HG02943 (cell line): ENCODE results near the gene PI4KA.
"Not testable (repeated sequence)": the region's sequence is repeated elsewhere in the genome, so short reads cannot be mapped to it uniquely, and the experiment has no call there.

Experiments
- ATAC-seq: cut with Tn5 transposase; IDR thresholded peaks from one replicate; pipeline ENCODE4 v1.9.1; 2021; ENCODE audit warnings: mild to moderate bottlenecking, low read depth, moderate library complexity; ENCODE audit not compliant: unreplicated experiment

The PI4KA gene

DNA sequence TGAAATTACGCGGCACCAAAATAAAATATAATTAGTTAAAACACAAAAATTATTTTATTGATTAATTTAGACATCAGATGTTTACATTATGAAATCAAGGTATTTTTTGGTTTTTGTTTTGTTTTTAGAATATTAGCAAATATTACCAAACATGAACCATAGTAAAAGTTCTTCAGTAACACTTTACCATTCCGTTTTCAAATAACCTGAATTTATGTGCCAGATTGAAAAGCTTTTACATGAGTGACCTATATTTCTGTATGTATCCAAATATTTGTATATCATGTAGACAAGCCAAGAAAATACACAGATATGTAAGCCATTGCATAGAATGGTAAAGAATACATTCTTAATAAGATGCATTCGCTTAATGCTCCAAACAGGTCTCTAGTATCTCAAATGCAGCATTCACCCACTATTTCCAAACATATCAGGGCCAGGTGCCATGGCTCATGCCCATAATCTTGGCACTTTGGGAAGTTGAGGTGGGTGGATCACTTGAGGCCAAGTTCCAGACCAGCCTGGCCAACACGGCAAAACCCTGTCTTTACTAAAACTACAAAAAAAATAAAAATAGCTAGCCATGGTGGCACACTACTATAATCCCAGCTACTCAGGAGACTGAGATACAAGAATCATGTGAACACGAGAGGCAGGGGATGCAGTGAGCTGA lies 187.1 kb downstream of the PI4KA start:
- no peak for ATAC-seq

DNA sequence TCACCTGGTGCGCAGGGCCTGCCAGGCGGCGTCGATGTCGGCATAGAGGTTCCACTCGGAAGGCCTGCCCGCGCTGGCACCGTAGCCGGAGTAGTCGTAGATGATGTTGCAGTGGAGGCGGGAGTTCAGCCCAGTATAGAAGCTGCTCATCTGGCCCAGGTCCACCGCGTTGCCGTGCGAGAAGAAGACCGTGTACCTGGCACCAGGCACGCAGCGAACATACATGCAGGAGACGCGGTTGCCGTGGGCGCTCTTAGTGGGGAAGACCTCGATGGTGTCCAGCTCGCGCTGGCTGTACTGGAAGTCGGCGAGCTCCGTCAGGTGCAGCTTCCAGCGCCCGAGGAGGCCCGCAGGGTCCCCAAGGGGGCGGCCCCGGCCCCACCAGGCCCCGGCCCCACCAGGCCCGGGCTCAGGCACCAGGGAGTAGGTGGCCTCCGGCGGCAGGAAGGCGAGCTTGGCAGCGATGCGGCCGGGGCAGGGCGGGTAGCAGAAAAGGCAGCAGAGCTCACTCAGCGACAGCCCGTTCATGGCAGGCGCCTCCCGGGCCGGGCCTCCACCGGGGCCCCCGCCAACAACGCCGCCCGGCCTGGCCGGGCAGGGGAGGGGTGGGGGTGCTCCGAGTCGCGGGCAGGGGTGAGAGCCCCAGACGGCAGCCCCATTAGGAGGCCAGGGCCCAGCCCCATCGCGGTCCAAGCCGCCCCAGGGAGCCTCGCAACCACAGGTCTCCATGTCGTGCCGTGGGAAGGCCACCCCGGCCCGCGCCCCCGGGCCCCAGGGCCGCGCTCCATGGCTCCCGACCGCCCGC lies 188.0 kb downstream of the PI4KA start:
- ATAC-seq = not testable (repeated sequence)

DNA sequence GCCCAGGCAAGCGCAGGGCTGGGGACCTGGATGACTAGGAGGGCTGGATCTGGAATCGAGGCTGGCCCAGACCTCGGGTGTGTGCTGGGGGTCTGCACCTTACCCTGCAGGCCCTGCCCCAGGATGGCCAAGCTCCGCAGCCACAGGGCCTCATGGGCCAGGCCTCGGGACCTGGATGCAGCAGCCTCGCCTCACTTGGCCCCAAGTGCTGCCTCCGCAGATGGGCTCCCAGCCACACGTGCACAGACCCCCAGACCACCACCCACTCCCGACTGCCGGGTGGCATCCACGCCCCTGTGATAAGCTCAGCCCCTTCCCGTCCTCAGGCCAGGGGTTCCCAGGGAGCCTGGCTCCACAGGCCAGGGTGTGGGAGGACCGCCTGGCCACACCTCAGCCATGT lies 188.7 kb downstream of the PI4KA start:
- not testable (repeated sequence) for ATAC-seq

DNA sequence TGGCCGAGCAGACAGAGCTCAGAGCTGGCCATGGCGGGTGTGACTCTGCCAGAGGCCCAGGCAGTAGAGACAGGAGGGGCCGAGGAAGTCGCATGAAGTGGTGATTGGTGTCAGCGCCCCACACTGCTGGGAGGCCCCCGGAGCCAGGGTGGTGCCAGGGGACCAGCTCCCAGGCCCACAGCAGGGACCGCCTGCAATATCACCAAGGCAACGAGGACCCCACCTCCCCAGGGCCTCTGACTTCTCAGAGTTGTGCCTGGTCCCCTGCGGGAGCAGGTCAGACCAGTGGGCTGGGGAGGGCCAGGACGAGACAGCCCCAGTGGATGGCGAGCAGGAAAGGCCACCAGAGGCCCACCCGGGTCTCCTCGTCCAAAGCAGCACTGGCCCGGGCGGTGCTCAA lies 189.1 kb downstream of the PI4KA start:
- not testable (repeated sequence) for ATAC-seq

DNA sequence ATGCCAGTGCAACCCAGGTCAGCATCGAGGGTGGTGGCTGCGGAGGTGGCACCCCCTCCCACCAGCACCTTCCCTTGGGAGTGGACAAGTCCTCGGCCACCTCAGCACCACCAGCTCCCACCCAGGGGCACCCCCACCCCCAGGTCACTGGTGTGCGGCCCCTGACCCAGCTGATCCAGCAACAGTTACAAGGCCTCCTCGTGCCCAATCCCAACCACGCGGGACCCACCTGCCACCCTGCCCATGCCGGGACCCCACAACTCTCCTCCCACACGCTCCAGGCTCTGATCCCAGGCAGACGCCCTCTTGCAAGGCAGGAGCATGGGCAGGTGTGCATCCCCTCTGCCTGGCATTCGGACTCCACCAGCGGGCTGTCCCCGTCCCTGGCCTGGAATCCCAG lies 189.8 kb downstream of the PI4KA start:
- ATAC-seq = not testable (repeated sequence)

DNA sequence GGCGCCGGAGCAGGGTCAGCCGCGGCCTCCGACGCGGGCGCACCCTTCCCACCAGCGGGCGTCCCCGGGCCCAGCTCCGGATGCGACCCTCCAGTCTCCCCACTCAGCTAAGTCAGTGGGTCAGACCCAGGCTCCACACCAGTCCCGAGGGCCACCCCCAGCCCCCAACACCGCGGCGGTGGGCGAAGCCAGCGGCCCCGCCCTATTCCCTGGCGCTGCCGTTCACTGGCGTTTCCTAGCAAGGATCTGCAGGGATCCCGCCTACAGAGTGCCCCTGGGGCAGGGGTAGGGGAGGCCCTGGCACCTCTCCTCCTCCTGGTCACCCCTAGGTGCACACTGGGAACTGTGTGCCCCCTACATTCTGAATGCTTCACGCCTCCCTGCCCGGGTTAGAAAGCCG lies 190.4 kb downstream of the PI4KA start:
- not testable (repeated sequence) for ATAC-seq

DNA sequence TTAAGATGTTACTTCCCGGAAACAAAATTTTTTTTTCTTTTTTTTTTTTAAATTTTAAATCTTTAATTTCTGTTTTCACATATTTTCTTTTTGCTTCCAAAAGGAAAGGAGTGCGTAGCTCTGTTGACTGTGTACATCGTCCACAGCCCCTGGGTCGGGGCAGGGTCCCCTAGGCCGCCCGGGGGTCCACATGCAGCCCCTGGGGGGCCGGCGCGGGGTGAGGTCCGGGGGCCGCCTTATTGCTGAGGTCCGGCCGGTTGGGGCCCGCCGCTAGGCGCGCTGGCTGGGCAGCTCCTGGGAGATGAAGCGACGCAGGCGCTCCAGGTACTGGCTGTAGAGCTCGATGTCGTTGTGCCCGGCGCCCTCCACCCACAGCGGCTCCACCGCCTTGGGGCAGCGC lies 191.1 kb downstream of the PI4KA start:
- not testable (repeated sequence) for ATAC-seq

DNA sequence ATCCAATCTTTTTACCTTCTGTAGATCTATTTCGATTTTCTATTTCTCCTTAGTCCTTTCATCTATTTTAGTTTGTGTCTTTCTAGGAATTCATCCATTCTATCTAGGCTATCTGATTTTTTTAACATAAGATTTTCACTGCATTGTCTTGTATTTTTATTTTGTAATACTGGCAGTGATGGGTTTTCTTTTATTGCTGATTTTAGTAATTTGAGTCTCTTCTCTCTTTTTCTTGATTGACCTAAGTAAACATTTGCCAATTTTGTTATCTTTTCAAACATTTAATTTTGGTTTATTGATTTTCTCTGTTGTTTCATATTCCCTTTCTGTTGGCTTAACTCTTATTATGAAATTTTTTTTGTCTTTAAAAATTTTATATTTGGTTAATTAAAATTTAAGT lies 192.1 kb downstream of the PI4KA start:
- no peak for ATAC-seq

DNA sequence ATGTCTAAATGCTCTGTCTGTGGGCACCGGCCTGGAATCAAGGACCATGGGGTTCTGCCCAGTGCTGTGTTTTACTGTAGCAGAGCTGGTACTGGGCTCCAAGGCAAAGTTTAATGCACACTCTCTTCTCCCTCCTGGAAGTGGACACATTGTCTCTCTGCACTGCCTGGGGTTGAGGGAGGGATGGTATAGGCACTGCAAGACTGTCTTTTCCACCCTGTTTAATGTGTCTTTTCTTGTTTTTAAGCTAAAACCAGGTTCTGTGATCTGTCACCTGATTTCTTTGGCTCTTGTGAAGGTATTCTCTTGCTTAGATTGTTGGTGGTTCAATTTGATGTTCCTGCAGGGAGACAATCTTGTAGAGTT lies 194.0 kb downstream of the PI4KA start:
- ATAC-seq = no peak

DNA sequence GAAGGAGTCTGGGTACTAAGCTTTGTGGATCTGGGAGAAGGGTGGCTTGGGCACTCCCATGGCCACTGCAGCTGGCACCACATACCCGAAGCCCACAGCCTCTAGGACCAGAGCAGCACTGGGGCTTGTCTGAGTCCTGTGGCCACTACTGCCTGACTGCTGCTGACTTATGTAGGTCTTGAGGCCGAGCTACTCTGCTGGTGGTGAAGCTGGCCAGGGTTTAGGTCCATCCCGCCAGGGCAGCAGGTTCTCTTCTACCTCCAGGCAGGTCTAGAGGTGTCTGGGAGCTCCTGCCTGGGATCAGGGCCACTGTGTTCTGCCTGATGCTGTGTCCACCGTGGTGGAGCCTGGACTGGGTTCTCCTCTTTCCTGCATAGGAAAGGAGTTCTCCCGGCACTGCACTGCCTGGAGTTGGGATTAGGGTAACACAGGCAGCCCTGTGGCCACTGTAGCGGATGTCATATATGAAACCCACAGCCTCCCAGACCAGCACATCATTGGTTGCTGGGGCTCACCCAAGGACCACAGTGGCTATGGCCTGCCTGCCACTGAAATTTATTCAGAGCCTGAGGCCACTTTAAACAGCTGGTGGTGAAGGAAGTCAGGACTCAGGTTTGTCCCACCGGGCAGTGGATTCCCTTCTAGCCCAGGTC lies 194.5 kb downstream of the PI4KA start:
- ATAC-seq = no peak

DNA sequence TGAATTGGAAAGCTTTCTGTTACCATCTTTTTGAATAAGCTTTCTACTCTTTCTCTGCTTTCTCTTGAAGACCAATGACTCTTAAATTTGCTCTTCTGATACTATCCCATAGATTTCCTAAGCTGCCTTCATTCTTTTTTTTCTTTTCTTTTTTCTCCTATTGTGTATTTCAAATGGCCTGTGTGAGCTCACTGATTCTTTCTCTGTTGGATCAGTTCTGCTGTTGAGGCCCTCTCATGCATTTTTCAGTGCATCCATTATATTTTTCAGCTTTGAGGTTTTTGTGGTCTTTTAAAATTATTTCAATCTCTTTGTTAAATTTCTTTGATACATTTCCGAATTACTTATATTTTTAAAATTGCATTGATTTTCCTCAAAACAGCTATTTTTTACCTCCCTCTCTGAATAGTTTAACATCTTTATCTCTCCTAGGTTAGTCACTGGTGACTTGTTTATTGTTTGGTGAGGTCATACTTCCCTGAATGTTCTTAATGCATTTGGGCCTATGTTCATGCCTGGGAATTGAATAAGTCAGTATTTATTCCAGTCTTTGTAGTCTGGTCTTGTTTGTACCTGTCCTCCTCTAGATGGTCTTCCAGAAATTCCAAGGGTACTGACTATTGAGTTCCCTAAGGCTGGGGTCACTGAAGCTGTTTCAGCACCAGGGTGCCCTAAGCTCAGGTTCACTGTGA lies 195.3 kb downstream of the PI4KA start:
- ATAC-seq = no peak

DNA sequence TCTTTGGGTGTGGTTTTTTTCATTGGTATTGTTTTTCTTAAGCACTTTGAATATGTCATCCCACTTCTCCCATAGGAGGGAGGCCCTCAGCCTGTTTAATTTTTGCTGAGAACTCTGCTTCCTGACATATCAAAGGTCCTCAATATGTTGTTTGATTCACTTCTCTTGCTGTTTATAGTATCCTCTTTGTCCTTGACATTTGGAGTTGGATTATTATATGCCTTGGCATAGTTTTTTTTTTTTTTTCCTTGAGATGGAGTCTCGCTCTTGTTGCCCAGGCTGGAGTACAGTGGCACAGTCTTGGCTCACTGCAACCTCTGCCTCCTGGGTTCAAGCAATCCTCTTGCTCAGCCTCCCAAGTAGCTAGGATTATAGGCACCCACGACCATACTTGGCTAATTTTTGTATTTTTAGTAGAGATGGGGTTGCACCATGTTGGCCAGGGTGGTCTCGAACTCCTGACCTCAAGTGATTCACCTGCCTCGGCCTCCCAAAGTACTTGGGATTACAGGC lies 196.0 kb downstream of the PI4KA start:
- not testable (repeated sequence) for ATAC-seq

DNA sequence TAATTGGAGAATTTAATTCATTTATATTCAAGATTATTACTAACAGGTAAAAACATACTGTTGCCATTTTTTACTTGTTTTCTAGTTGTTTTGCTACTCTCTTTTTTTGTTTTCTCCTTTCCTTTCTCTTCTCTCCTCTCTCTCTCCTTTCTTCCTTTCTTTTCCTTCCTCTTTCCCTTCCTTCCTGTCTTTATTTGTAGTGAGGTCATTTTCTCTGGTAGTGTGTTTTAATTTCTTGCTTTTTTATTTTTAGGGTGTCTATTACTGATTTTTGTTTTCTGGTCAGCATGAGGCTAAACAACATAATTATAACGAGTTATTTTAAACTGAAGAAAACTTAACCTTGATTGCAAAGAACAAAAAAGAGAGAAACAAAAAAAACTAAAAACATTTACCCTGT lies 197.1 kb downstream of the PI4KA start:
- no peak for ATAC-seq

DNA sequence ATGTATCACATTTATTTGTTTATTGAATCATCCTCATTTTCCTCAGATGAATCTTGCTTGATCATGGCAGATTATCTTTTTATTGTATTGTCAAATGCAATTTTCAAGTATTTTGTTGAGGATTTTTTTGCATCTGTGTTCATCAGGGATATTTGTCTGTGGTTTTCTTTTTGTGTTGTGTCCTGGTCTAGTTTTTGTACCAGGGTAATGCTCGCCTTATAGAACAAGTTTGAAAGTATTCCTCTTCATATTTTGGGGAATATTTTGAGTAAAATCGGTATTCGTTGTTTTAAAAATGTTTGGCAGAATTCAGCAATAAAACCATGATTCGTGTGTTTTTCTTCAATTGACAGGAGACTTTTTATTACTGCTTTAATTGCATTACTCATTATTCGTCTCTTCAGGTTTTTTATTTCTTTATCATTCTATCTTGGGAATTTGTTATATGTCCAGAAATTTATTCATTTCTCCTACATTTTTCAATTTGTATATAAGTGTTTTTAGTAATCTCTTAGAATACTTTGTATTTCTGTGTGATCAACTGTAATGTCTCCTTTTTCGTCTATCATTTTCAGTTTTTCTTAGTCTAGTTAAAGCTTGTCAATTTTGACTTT lies 198.1 kb downstream of the PI4KA start:
- no peak for ATAC-seq

DNA sequence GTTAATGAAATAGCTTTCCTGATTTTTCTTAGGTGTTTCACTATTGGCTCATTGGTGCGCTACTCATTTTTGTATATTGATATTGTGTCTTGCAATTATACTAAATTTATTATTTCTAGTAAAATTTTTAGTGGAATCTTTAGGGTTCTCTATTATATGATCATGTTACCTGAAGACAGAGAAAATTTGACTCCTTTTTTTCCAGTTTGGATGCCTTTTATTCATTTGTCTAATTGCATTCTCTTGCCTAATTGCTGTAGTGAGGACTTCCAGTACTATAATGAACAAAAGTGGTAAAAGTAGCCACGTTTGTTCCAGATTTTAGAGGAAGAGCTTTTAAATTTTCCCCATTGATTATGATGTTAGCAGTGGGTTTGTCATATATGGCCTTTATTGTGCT lies 198.7 kb downstream of the PI4KA start:
- ATAC-seq = no peak

DNA sequence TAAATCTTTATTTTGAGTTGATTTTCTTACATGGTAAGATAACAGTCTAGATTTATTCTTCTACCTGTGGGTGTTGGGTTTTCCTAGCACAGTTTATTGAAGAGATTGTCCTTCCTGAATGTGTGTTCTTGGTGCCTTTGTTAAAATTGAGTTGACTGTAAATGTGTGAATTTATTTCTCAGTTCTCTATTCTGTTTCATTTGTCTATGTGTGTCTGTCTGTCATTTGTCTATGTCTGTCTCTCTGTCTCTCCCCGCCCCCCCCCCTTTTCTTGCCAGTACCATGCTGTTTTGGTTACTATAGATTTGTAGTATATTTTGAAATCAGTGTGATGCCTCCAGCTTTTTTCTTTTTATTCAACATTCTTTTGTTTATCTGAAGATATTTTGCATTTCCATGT lies 199.4 kb downstream of the PI4KA start:
- no peak for ATAC-seq

DNA sequence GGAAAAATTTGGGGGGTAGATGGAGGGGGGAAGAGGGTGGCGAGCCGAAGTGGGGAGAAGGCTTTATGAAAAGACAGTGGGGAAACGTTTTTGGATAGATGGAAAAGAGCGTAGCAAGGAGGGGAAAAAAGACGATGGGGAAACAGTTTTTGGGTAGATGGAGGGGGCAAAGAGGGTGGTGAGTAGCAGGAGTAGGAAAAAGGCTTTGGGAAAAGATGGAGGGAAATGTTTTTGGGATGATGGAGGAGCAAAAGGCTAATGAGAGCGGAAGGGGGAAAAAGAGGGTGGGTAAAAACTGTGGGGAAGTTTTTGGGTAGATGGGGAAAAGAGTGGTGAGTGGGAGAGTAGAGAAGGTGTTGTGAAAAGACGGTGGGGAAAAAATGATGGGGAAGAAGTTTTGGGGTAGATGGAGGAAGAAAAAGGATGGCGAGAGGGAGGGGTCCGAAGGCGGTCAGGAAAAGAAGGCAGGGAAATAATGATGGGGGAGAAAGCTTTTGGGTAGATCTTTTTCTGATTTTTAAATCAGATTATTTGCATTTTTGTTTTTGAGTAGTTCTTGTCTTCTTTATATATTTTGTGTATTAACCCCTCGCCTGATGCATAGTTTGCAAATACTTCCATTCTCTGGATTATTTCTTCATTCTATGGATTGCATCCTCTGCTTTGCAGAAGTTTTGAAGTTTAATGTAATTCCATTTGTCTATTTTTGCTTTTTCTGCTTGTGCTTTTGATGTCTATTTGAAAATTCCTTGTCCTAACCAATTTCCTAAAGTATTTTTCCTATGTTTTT lies 200.0 kb downstream of the PI4KA start:
- ATAC-seq = no peak

DNA sequence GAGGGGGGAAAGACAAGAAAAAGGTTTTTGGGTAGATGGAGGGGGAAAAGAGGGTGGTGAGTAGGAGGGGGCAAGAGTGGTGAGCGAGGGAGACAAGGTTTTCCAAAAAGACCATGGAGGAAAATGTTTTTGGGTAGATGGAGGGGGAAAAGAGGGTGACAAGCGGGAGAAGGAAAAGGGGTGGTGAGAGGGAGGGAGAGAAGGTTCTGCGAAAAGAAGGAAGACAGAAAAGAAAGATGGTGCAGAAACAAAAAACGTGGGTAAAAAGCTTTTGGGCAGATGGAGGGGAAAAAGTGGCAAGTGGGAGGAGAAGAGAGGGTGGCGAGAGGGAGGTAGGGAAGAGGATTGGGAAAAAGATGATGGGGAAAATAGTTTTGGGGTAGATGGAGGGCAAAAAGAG lies 200.6 kb downstream of the PI4KA start:
- no peak for ATAC-seq
